NCI-H1930 (cell line): ENCODE measurements around the gene NAT9.

Source experiments
- DNase-seq, 2 experiments: peaks; one replicate each; lab custom pipeline; 2025; lab: John Stamatoyannopoulos, UW

NAT9 gene

GRCh38 chr17:74744714-74745547 is 31.2 kb downstream of the NAT9 start:
- peak; percentile 29 to 56 for DNase-seq

GRCh38 chr17:74744349-74744713 is 31.8 kb downstream of the NAT9 start:
- DNase-seq, result no peak

GRCh38 chr17:74743755-74744154 is 32.4 kb downstream of the NAT9 start:
- DNase-seq, result no peak

GRCh38 chr17:74742978-74743545 is 33.1 kb downstream of the NAT9 start:
- DNase-seq, result no peak

GRCh38 chr17:74742153-74742515 is 34.0 kb downstream of the NAT9 start:
- DNase-seq, result no peak

- DNase-seq, result no peak
Observed at GRCh38 chr17:74740641-74741387, 35.3 kb downstream of the NAT9 start.

GRCh38 chr17:74740173-74740572 is 36.0 kb downstream of the NAT9 start:
- DNase-seq, result no peak

- DNase-seq, result no peak
Observed at GRCh38 chr17:74739227-74739831, 36.8 kb downstream of the NAT9 start.

- no peak for DNase-seq
Observed at GRCh38 chr17:74738051-74738996, 37.8 kb downstream of the NAT9 start.

- peak; percentile 12 to 45 for DNase-seq
Observed at GRCh38 chr17:74737299-74738050, 38.7 kb downstream of the NAT9 start.

- DNase-seq, result peak in 1 of 2 experiments; percentile 33
Observed at GRCh38 chr17:74736513-74737298, 39.4 kb downstream of the NAT9 start, which contains the start of gene RAB37. RAB37 (plus strand) TSS chr17:74737256; CDS start chr17:74737273, 17 bp downstream.

- DNase-seq, result no peak
Observed at GRCh38 chr17:74734256-74734655, 41.9 kb downstream of the NAT9 start.

- DNase-seq, result no peak
Observed at GRCh38 chr17:74733365-74734122, 42.6 kb downstream of the NAT9 start.

GRCh38 chr17:74732042-74732867 is 43.9 kb downstream of the NAT9 start:
- no peak for DNase-seq

GRCh38 chr17:74731347-74731605 is 44.9 kb downstream of the NAT9 start:
- DNase-seq, result no peak

- DNase-seq, result no peak
Observed at GRCh38 chr17:74730491-74731346, 45.4 kb downstream of the NAT9 start.

GRCh38 chr17:74729866-74730265 is 46.3 kb downstream of the NAT9 start:
- DNase-seq, result no peak
